H1 (cell line): ENCODE results near the gene CDCA3. TPM values are rescaled to one million over a fixed set of nuclear protein-coding genes. Genes with fewer than 3 reads are reported as not detected.
A peak's percentile ranks its signal among the peaks of the same experiment; 100 is the strongest.

Source experiments
- BACH1 ChIP-seq: IDR thresholded peaks from 2 replicates; pipeline ENCODE4 v1.6.1; 2012; ENCODE audit warnings: low read length, improper control_type of control experiment
- CBX8 ChIP-seq: fragments of 300-800, 300-1000 bp; sonication (generic); IDR thresholded peaks from 2 replicates; pipeline ENCODE4 v1.7.1; 2016; ENCODE audit warnings: low read depth, low read length, borderline replicate concordance
- CTBP2 ChIP-seq: IDR thresholded peaks from 2 replicates; pipeline ENCODE4 v1.7.0; 2011; ENCODE audit warnings: borderline replicate concordance, mild to moderate bottlenecking, moderate library complexity, mixed read lengths, low read length; ENCODE audit not compliant: insufficient read depth, insufficient read length
- EP300 ChIP-seq, 2 experiments: IDR thresholded peaks; 1 replicate in 1 of 2; 2 replicates in 1 of 2; pipeline ENCODE4 v1.6.1; 2011 to 2012; ENCODE audit warnings: low read depth in 2 of 2, low read length in 2 of 2, mild to moderate bottlenecking in 2 of 2, borderline replicate concordance in 1 of 2, inconsistent platforms in 1 of 2, moderate library complexity in 1 of 2
- FOSL1 ChIP-seq: IDR thresholded peaks from 2 replicates; pipeline ENCODE4 v1.6.1; 2011; ENCODE audit warnings: mild to moderate bottlenecking, low read depth, low read length, moderate library complexity; ENCODE audit not compliant: insufficient read depth
- GABPA ChIP-seq: IDR thresholded peaks from 2 replicates; pipeline ENCODE4 v1.6.1; 2011; ENCODE audit warnings: mild to moderate bottlenecking, low read length, moderate library complexity, borderline replicate concordance; ENCODE audit not compliant: insufficient read depth
- JUN ChIP-seq: IDR thresholded peaks from 2 replicates; pipeline ENCODE4 v1.6.1; 2011; ENCODE audit warnings: low read depth, mild to moderate bottlenecking, improper control_type of control experiment, low read length
- KDM4A ChIP-seq: IDR thresholded peaks from one replicate; pipeline ENCODE4 v1.7.1; 2012; ENCODE audit warnings: low read depth, mild to moderate bottlenecking, moderate library complexity, low read length, inconsistent platforms; ENCODE audit not compliant: severe bottlenecking
- MAX ChIP-seq: IDR thresholded peaks from 2 replicates; pipeline ENCODE4 v1.6.1; 2012; ENCODE audit warnings: inconsistent platforms
- NRF1 ChIP-seq: IDR thresholded peaks from 2 replicates; pipeline ENCODE4 v1.6.1; 2011; ENCODE audit warnings: mild to moderate bottlenecking, low read depth, low read length, improper control_type of control experiment
- POLR2A ChIP-seq, 2 experiments: IDR thresholded peaks; 1 replicate in 1 of 2; 2 replicates in 1 of 2; pipeline ENCODE4 v1.6.1; 2011; ENCODE audit warnings: low read depth in 2 of 2, low read length in 2 of 2, mild to moderate bottlenecking in 2 of 2; ENCODE audit errors: control extremely low read depth in 1 of 2
- SAP30 ChIP-seq: fragments of 300-600 bp; sonication (generic); IDR thresholded peaks from 2 replicates; pipeline ENCODE4 v1.7.1; 2012; ENCODE audit warnings: low read length, moderate library complexity, mild to moderate bottlenecking, inconsistent platforms; ENCODE audit not compliant: insufficient read depth, insufficient replicate concordance
- SP1 ChIP-seq: IDR thresholded peaks from 2 replicates; pipeline ENCODE4 v1.6.1; 2011; ENCODE audit warnings: low read depth, low read length
- SRF ChIP-seq: IDR thresholded peaks from 2 replicates; pipeline ENCODE4 v1.6.1; 2011; ENCODE audit warnings: mild to moderate bottlenecking, low read depth, low read length, moderate library complexity
- USF2 ChIP-seq: IDR thresholded peaks from 2 replicates; pipeline ENCODE4 v1.6.1; 2011; ENCODE audit warnings: low read length, improper control_type of control experiment
- polyA plus RNA-seq, 7 experiments: library from polyadenylated mRNA; depleted of rRNA in 3 of 7; stranded (reverse) in 5 of 7; unstranded in 2 of 7; fragments of >200 nt in 5 of 7; fragments of 200-250 nt in 2 of 7; gene quantifications; 1 replicate in 5 of 7; 2 replicates in 1 of 7; 4 replicates in 1 of 7; pipeline versions ENCODE4 v1.2.1 to v1.2.3, GENCODE V29; 2011 to 2013; ENCODE audit warnings: missing spikeins in 2 of 7, mixed read lengths in 2 of 7
- total RNA-seq: library from RNA; stranded (reverse); fragmentation: NEBNext Ultra II Directional; extraction: Animal tissue kit (Norgen Biotek cat#: 25700); gene quantifications from 2 replicates; pipeline ENCODE4 v1.2.1, GENCODE V29; 2021

Gene CDCA3
- total and polyA plus RNA-seq, 2 of the 8 experiments (the other 6 are each of a cell fraction or from before 2014, with no cell fraction given) = 47.7 to 71.2 TPM

- no peak for TF ChIP-seq GABPA
- no peak for TF ChIP-seq FOSL1
- TF ChIP-seq SRF = no peak
- TF ChIP-seq JUN = no peak
- no peak for TF ChIP-seq USF2
- no peak for TF ChIP-seq NRF1
- TF ChIP-seq MAX = peak; percentile 18; the same call in 1 of the 2 replicates
- TF ChIP-seq CTBP2 = peak; percentile 29
- no peak for TF ChIP-seq SP1
- no peak for TF ChIP-seq BACH1
- TF ChIP-seq KDM4A = peak; percentile 11
- no peak for TF ChIP-seq CBX8
- TF ChIP-seq EP300 (IDR thresholded peaks at IDR 0.05; ENCODE audit: borderline replicate concordance in 1 of 2, low read depth in 2 of 2, low read length in 2 of 2) = no peak
- TF ChIP-seq POLR2A (IDR thresholded peaks at IDR 0.05; ENCODE audit: control extremely low read depth in 1 of 2, low read depth in 2 of 2, low read length in 2 of 2) = peak in 1 of 2 experiments; percentile 30; a peak in 1 of 3 replicates
- no peak for TF ChIP-seq SAP30
These were observed 22.9 kb downstream of the CDCA3 start, which contains the start of gene P3H3 (continued) for GRCh38 chr12:6827982-6828780.
